Glutamatergic neuron (in vitro differentiated cells): ENCODE results near the gene FITM2. TPM values are rescaled to one million over a fixed set of nuclear protein-coding genes. Genes with fewer than 3 reads are reported as not detected.

ENCODE experiments used
- DNase-seq: peaks from one replicate; pipeline ENCODE4 v3.0.0; 2022
- H3K27ac Mint-ChIP-seq: one replicate; pipeline ENCODE4 v1.8.0; 2020; ENCODE audit warnings: mild to moderate bottlenecking, mixed read lengths, inconsistent platforms; ENCODE audit not compliant: unreplicated experiment
- H3K27me3 Mint-ChIP-seq: one replicate; pipeline ENCODE4 v1.8.0; 2020; ENCODE audit warnings: mild to moderate bottlenecking, moderate library complexity, mixed read lengths, inconsistent platforms; ENCODE audit not compliant: unreplicated experiment
- H3K36me3 Mint-ChIP-seq: one replicate; pipeline ENCODE4 v1.8.0; 2020; ENCODE audit warnings: mild to moderate bottlenecking, mixed read lengths, inconsistent platforms; ENCODE audit not compliant: unreplicated experiment
- H3K4me1 Mint-ChIP-seq: one replicate; pipeline ENCODE4 v1.8.0; 2020; ENCODE audit warnings: mild to moderate bottlenecking, low read depth, mixed read lengths, inconsistent platforms; ENCODE audit not compliant: unreplicated experiment
- H3K4me3 Mint-ChIP-seq: one replicate; pipeline ENCODE4 v1.8.0; 2020; ENCODE audit warnings: mild to moderate bottlenecking, mixed read lengths, inconsistent platforms; ENCODE audit not compliant: unreplicated experiment
- H3K9me3 Mint-ChIP-seq: one replicate; pipeline ENCODE4 v1.8.0; 2020; ENCODE audit warnings: mild to moderate bottlenecking, moderate library complexity, mixed read lengths, inconsistent platforms; ENCODE audit not compliant: unreplicated experiment
- CTCF ChIP-seq: fragments of 200-600 bp; sonication (generic); IDR thresholded peaks from one replicate; pipeline ENCODE4 v1.5.0; 2021; ENCODE audit not compliant: partially characterized antibody, unreplicated experiment
- total RNA-seq: library from RNA; stranded (reverse); fragmentation: NEBNext Ultra II Directional; extraction: Animal tissue kit (Norgen Biotek cat#: 25700); gene quantifications from one replicate; pipeline ENCODE4 v1.2.1, GENCODE V29; 2021; ENCODE audit not compliant: unreplicated experiment

The FITM2 gene
- total RNA-seq, 1 donor from 2014 or later, result 6.5 TPM

GRCh38 chr20:44268802-44269201 lies 42.2 kb downstream of the FITM2 start:
- DNase-seq, result no peak
- Mint-ChIP-seq H3K36me3 (peaks cover 19% of the 10 kb centered on the region), H3K4me1 (no peaks in the 10 kb centered on the region), H3K27me3 (peaks cover 4% of the 10 kb centered on the region), H3K9me3 (peaks cover 7% of the 10 kb centered on the region), H3K27ac (no peak overlapping the region), H3K4me3 (no peak overlapping the region)
- TF ChIP-seq CTCF, result no peak

DNA sequence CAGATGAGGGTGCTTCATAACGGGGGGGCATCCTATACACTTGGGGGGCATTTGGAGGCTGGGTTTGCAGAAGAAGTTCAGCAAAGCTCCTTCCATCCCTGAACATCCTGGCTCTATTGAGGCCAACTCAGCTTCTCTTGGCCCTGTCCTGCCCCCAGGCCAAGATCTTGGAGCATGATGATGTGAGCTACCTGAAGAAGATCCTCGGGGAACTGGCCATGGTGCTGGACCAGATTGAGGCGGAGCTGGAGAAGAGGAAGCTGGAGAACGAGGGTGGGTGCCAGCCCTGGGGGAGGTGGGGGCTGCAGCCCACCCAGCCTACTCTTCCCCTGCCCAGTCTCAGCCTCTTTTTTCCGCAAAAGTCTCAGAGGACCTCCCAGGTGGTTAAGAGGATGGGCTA lies 46.7 kb downstream of the FITM2 start:
- H3K9me3 Mint-ChIP-seq, result peaks cover 5% of the 10 kb centered on the region
- H3K4me1 Mint-ChIP-seq, result no peaks in the 10 kb centered on the region
- H3K27me3 Mint-ChIP-seq, result peaks cover 4% of the 10 kb centered on the region
- no peak overlapping the region for H3K4me3 Mint-ChIP-seq
- DNase-seq, result no peak
- no peak overlapping the region for H3K27ac Mint-ChIP-seq
- peaks cover 17% of the 10 kb centered on the region for H3K36me3 Mint-ChIP-seq
- no peak for TF ChIP-seq CTCF

DNA sequence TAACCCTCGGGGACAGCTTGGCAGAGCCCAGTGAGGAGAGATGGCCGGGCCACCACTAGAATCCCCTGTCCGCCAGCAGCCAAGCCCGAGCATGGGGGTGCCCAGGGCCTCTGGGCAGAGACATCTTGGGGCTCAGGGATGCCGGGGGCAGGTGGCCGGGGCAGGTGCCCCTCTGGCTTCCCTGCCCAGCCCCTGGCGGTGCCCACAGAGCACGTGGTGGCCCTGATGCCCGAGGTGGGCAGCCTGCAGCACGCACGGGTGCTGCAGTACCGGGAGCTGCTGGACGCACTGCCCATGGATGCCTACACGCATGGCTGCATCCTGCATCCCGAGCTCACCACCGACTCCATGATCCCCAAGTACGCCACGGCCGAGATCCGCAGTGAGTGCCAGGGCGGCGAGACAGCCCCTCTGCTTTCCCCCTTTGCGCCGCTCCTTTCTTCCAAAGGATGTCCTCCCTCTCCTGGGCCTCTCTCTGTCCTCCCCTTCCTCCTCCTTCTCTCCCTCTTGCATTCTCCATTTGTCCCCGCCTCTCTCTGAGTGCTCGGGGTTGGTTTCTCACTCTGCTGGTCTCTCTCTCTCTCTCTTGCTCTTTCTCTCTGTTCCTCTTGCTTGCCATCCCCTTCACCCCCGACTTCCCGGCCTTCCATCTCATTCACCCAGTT lies 52.6 kb downstream of the FITM2 start:
- no peaks in the 10 kb centered on the region for H3K4me1 Mint-ChIP-seq
- no peaks in the 10 kb centered on the region for H3K9me3 Mint-ChIP-seq
- H3K36me3 Mint-ChIP-seq, result no peaks in the 10 kb centered on the region
- peaks cover 3% of the 10 kb centered on the region for H3K27me3 Mint-ChIP-seq
- no peak overlapping the region for H3K27ac Mint-ChIP-seq
- no peak for DNase-seq
- H3K4me3 Mint-ChIP-seq, result no peak overlapping the region
- TF ChIP-seq CTCF, result no peak

DNA sequence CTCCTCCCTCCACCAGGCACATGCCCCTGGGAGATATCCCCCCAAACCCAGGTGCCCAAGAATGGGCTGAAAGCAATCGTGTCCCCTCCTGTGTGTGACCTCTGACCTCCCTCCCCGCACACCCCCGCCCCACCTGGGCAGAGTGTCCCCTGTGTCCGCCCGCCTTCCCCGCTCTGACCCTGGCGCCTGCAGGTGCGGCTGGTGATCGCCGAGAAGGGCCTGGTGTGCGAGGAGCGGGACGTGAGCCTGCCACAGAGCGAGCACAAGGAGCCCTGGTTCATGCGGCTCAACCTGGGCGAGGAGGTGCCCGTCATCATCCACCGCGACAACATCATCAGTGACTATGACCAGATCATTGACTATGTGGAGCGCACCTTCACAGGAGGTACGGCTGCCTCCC lies 54.0 kb downstream of the FITM2 start:
- H3K9me3 Mint-ChIP-seq, result peaks cover 2% of the 10 kb centered on the region
- H3K27ac Mint-ChIP-seq, result no peak overlapping the region
- peaks cover 3% of the 10 kb centered on the region for H3K27me3 Mint-ChIP-seq
- TF ChIP-seq CTCF, result no peak
- H3K4me3 Mint-ChIP-seq, result no peak overlapping the region
- no peaks in the 10 kb centered on the region for H3K36me3 Mint-ChIP-seq
- H3K4me1 Mint-ChIP-seq, result peaks cover 5% of the 10 kb centered on the region
- no peak for DNase-seq

GRCh38 chr20:44255942-44256341 lies 55.1 kb downstream of the FITM2 start:
- no peak for TF ChIP-seq CTCF
- peaks cover 5% of the 10 kb centered on the region for H3K4me1 Mint-ChIP-seq
- peaks cover 2% of the 10 kb centered on the region for H3K9me3 Mint-ChIP-seq
- DNase-seq, result no peak
- no peak overlapping the region for H3K4me3 Mint-ChIP-seq
- peaks cover 3% of the 10 kb centered on the region for H3K27me3 Mint-ChIP-seq
- H3K27ac Mint-ChIP-seq, result no peak overlapping the region
- no peaks in the 10 kb centered on the region for H3K36me3 Mint-ChIP-seq
